NCI-H2227 (cell line): ENCODE data around the gene MRPS7.
"Not testable (repeated sequence)": the region's sequence is repeated elsewhere in the genome, so short reads cannot be mapped to it uniquely, and the experiment has no call there.

Experiments used
- DNase-seq: peaks from one replicate; lab custom pipeline; 2025; ENCODE audit not compliant: unreplicated experiment; lab: John Stamatoyannopoulos, UW

Gene MRPS7

DNA sequence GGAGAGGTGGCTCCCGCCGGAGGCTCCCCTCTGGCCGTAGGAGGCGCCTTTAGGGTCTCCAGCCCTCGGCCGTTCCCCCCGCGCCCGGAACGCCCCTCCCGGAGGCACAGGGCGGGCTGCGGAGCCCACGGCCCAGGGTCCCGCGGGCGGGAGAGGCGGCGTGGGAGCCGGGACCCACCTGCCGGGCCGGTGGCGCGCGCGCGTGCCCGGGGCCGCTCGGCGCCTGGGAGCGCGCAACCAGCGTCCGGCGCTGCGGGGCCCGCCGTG is 9.2 kb downstream of the MRPS7 start, which contains the start of gene MIF4GD:
MIF4GD (minus strand) TSS at position 266 of the 267 bp plus-strand sequence. CDS start 1,036 bp downstream, outside the sequence.
- DNase-seq: no peak

DNA sequence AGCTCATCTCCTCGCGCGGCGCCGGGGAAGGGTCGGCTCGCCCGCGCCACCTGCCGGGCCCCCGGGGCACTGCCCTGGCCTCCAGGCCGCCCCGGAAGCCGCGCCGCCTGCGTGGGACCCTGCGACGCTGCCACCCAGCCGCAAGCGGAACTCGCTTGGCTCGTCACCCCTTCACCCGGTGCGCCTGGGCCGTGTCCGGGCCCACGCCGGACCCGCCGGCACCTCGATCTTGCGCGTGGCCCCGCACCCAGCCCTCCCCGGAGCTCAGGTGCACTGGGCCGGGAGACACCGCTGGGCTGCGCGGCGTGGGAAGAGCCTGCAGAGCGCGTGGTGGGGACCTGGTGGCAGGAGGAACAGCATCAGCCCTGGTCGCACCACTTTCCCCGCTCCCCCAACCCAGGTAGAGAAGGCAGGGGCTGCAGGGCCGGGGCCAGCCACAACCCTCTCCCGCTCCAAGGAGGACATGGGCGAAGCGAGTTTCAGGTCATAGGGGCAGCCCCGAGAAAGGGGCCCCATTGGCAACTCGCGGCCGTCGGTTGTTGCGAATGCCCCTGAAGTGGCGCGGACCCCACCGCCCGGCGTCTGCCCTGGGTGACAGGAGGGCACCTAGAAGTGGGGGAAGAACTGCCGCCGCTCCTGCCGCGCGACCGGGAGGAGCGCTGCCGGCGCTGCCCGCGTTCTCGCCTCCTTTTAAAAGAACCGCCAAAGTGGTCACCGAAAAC is 9.7 kb downstream of the MRPS7 start:
- DNase-seq: peak; percentile 91

DNA sequence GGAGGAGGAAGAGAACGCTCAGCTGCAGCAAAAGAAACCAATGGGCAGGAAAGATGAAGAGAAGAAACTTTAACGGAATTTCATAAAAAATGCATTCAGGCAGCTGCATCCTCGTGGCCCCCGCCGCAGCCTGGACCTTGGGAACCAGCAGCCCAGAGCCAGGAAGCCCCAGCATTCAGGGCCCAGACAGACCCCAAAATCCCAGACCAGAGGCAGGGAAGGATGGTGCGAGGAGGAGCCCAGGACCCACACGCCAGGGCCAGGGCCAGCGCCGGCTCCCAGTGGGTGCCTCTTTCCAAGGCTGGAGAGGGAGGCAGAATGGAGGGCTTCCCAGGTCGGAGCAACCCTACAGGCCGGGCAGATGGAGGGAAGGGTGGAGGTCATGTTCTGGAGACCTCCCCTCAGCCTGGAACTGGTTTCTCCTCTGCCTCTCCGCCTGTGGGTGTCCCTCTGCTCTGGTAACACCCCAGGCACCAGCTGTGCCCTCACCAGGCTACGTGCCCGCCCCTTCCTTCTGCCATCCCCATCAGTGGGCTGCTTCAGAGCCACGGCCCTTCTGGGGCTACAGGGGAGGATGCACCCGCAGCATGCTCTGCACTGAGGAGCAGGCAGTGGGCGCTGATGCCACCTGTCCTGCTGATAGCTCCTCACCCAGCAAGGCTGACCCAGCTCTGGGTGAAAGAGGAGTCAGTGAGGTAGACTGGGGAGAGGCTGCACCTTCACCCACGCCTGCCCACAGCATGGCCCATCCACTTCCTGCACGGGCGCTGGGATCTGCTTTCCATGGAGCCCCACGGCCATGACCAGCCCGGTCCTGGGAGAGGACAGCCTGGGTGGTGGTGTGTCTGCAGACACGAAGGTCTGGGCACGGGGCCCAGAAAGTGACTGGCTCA is 10.5 kb downstream of the MRPS7 start:
- DNase-seq: no peak

DNA sequence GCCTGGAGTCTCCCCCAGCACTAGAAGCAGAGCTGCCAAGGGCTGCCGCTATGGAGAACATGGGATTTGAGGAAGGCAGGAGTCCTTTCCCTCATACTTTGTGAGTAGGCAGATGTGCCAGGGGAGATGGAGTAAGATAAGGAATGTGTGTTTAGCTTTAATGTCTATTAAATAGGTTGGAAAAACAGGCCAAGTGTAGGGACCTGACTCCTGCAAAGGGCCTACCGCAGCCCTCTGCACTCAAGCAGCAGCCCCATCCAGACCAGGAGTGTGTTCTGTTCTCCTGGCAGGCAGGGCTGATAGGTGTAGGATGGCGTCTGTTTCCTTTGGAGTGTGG is 11.1 kb downstream of the MRPS7 start:
- DNase-seq: no peak

DNA sequence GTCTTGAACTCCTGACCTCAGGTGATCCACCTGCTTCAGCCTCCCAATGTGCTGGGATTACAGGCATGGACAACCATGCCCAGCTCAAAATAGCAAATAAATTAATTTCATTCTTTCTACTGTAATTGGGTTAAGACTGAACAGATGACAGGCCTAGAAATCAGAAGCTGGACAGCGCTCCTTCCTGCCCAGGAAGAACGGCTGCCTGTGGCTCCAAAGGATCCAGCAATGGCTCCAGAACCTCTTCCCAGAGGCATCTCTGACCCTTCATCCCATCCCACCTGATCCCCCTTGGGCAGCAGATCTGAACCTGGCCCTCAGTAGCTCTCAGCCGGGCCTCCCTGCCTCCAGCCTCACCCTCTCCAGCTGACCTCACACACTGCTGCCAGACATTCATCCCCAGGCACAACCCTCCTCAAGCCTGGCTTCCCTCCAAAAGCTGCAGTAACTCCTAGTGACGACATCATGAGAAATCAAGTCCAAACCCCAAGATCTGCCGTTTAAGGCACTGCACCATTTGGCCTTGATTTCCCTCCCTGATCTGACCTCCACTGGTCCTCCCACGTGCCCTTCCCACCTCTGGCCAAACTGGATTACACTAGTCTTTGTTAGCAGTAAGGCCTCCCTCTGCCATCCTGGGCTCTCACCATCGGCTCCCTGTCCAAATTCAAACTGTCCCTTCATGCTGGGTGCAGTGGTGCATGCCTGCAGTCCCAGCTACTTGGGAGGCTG is 12.5 kb downstream of the MRPS7 start:
- no peak for DNase-seq

DNA sequence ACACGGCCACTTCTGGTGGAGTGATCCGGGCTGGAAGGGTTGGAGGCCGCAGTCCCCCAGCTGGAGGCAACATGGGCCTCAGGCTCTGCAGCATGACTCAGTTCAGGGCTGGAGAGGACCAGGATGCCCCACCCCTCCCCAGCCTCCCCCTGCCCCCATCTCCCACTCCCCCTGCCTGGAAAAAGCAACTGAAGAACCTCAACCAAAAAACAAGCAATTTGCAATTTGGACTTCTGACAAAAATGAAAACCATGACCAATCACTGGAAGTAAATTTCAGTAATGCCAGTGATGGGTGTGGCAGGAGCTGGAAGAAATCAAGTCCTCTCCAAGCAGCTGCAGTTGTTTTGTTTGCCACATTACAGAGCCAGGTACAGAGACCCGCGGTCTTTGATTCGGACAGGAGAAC is 16.0 kb downstream of the MRPS7 start:
- no peak for DNase-seq

DNA sequence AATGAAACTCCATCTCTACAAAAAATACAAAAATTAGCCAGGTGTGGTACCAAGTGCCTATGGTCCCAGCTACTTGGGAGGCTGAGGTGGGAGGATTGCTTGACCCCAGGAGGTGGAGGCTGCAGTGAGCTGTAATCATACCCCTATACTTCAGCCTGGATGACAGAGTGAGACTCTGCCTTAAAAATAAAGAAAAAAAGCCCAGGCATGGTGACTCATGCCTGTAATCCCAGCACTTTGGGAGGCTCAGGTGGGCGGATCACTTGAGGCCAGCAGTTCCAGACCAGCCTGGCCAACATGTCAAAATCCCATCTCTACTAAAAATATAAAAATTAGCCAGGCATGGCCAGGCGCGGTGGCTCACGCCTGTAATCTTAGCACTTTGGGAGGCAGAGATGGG is 18.5 kb downstream of the MRPS7 start:
- not testable (repeated sequence) for DNase-seq

DNA sequence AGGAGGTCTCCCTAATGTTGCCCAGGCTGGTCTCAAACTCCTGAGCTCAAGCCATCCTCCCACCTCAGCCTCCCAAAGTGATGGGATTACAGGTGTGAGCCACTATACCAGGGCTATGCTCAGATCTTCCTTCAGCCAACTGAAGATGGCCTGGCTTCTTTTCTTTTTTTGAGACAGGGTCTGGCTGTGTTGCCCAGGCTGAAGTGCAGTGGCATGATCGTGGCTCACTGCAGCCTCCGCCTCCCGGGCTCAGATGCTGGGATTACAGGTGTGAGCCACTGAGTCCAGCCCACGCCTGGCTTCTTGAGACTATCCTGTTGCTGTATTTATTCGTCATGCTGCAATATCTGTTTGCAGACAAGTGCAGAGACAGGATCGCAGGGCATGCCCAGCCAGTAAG is 23.4 kb downstream of the MRPS7 start:
- DNase-seq: no peak

DNA sequence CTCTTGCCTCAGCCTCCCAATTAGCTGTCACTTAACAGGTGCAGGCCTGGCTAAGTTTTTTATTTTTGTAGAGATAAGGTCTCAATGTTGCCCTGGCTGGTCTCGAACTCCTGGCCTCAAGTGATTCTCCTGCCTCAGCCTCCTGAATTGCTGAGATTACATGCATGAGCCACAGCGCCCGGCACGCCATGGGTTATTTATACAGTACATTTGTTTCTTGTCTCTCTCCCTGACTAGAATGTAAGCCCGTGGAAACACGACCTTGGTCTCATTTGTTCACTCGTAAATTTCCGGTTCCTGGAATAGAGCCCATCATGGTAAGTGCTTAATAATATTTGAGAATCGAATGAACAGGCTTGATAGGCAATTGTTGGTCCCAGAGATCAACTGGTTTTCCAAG is 25.5 kb downstream of the MRPS7 start:
- DNase-seq: no peak

DNA sequence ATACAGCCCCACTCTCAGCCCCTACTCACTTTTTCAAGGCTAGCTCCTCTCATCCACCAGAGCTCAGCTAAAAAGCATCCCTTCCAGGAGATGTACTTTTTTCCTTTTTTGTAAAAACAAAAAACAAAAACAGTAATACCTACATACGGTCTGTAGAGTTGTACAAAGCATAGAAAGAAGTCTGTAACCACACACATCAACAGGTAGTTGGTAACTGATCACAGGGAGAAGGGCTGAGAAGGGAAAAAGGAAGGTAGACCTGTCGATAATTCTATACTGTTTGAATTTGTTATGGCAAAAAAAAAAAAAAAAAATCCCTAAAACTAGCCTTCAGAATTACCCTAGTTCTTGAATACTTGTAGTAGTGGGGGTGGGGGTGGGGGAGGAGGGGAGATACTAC is 26.7 kb downstream of the MRPS7 start:
- DNase-seq: no peak

DNA sequence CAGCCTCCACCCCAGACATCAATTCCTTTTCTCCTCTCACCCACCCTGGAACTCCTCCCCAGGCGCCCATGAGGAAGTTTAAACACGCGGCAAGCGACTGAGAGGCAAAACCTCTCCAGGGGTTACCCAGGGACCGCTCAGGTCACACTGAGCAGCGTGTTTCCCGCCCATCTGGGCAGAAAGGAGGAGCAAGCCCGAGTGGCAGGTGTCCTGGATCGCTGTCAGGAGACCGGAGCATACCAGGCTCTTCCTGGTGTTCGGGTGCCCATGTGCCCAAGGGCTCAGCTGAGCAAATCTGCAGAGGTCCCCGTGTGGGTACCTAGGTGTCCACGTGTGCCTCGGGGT is 27.1 kb downstream of the MRPS7 start:
- peak; percentile 67 for DNase-seq

DNA sequence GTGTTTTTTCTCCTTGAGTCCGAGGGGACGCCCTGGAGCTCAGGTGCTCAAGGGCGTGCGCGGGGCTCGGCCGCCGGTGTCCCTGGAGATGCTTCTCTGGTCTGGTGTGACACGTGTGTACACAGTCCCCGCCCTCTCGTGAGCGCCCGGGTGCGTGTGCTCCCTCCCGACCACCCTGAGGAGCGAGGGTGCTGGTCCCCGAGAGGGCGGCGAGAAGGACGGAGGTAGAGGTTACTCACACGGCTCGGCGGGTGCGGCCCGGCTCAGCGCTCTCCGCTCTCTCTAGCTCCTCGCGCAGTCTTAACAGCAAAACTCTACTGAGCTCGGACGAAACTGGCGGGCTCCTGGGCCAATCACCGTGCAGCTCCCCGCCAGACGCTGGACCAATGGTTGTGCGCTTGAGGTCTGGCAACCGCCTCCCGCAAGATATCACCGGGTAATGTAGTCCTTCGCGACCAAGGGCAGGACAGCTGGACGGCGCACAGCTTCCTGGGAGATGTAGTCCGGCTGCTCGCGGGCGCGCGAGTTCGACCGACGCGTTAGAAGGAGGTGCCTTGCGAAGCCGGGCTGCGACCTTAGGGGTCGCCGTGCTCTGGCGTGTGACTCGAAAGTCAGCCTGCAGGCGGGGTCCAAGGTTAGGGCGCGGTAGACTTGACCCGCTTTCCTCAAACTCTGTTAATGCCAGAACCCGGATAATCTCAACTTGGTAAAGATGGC is 27.6 kb downstream of the MRPS7 start, which contains the start of gene SLC25A19:
SLC25A19 (minus strand) TSS at position 319 of the 717 bp plus-strand sequence. CDS start 2,669 bp downstream, outside the sequence.
- peak; percentile 97 for DNase-seq

DNA sequence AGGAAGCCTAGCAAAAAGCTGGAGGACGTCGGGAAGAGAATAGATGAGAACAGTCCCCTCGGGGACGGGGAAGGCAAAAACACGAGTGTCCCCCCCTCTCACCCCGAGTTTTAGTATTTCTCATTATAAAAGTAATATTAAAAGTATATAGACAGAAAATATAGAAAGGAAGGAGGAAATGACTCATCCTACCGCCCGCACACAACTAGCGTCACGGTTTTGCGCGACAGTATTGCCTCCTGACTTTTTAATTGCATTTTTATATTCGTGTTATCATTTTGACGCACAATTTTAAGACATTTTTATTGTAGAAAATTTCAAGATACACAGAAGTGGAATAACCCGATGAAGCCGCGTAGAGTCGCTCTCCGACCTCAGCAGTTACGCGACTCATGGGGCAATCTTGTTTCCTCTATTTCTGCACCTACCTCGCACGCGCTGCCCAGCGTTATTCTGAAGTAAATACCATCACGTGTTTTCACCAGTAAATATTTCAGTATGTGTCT is 28.2 kb downstream of the MRPS7 start:
- DNase-seq: peak; percentile 48

DNA sequence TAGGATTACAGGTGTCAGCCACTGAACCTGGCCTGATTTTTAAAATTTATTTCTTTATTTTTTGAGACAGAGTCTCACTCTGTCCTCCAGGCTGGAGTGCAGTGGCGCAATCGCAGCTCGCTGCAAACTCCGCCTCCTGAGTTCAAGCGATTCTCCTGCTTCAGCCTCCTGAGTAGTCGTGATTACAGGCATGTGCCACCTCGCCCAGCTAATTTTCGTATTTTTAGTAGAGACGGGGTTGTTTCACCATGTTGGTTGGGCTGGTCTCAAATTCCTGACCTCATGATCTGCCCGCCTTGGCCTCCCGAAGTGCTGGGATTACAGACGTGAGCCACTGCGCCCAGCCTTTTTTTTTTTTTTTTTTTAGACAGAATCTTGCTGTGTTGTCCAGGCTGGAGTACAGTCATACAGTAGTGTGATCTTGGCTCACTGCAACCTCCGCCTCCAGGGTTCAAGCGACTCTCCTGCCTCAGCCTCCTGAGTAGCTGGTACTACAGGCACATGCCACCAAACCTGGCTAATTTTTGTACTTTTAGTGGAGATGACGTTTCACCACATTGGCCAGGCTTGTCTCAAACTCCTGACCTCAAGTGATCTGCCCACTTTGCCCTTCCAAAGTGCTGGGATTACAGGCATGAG is 31.2 kb downstream of the MRPS7 start:
- not testable (repeated sequence) for DNase-seq

DNA sequence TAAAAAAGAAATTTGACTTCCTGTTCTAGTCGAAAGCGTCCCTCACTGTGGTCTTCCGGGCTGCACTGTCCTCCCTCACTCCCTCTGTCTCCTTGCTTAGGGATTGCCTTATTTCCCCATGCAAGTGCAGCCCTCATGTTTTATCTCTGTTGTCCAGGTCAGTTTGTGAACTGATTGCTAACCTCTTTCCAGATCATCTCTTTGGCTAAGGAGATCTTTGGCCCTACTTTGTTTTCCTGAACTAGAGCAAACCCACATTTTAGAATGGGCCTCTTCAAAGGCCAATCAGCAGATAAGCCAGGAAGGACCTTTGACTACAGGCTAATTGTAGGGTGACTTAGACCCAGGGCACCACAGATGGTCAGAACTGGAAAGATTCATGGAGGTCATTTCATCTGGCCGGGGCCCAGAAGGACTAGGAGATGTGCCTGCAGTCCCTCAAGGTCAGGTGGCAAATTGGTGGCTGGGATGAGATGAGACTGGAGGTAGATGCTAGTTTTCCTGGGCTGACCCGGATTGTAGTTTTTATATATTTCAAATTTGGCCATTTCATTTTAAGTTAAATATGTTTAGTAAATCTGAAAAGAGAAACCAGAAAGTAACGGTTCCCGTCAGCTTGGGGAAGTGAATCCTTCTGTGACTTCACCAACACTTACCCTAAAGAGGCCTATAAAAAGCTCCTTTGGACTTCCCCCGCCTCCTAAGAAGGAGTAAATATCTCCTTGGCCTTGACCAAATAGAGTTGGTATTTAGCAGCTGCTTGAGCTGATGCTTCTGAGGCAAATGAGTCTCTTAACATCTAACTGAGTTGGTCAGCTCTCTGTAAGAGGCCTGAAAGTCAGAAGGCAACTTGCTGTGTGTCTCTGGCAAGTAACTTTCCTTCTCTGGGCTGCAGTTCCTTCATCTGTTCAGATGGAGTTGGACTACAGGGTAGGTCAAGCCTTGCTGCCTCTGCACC is 33.8 kb downstream of the MRPS7 start:
- DNase-seq: no peak

DNA sequence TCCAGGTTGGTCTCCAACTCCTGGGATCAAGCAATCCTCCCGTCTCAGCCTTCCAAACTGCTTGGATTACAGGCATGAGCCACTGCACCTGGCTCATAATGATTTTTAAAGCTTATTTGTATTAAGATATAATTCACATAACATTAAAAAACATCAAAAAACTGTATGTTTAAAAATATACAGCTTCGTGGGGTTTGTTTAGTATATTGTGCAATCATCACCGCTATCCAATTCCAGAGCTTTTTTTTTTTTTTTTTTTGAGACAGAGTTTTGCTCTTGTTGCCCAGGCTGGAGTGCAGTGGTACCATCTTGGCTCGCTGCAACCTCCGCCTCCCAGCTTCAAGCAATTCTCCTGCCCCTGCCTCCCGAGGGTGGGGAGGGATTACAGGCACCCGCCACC is 38.6 kb downstream of the MRPS7 start:
- no peak for DNase-seq

DNA sequence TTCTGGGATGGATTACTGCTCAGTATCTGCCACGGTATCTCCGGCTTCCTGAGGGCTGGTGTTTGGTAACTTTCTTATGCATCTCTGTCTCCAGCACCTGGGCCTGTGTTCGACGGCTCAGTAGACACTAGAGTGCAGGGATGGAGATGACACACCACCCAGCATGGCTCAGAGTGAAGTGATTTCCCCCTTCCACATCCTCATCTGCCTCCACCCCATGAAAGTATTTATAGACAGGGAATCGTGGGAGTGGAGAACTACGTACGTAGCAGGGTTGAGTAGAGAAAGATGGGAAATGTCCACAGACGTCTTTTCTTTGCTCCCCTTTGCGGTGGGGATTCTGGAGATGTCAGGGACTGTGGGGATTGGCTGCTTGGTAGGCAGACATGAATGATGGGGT is 39.4 kb downstream of the MRPS7 start:
- no peak for DNase-seq

DNA sequence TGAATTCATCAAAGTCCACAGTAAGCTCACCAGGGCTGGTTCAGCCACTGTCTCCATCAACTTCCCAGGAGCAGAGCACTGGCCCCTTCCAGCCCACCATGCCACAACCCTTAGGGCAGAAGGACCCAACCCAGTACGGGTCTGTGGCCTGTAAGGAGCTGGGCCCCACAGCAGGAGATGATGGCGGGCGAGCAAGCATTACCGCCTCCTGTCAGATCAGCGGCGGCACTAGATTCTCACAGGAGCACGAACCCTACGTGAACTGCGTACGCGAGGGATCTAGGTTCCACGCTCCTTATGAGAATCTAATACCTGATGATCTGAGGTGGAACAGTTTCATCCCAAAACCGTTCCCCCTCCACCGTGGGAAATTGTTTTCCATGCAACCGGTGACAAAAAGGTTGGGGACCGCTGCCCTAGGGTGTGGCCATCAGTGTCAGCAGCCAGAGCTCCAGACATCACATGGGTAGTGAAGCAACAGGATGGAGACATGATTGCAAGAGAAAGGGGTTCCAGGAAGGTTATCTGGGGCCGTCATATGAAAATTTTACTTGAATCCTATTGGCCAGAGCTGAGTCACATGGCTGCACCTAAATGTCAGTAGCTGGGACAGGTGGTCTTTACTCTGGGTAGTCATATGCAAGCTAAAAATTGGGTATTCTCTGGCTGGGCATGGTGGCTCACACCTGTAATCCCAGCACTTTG is 40.0 kb downstream of the MRPS7 start:
- no peak for DNase-seq
